ENCODE measurements around the gene TBX15. TPM values are rescaled to one million over a fixed set of nuclear protein-coding genes. Genes with fewer than 3 reads are reported as not detected.

The TBX15 gene
- total RNA-seq, 2 experiments from 2014 or later, result not detected

- Mint-ChIP-seq H3K27ac (no peak overlapping the region), H3K36me3 (ENCODE audit: low read depth) (peaks cover 3% of the 10 kb centered on the region), H3K4me1 (ENCODE audit: low read depth) (peaks cover 19% of the 10 kb centered on the region), H3K9me3 (no peaks in the 10 kb centered on the region), H3K4me3 (no peak overlapping the region), H3K27me3 (peaks cover 89% of the 10 kb centered on the region)
- DNase-seq, result no peak
- ChIA-PET POLR2A (interaction anchor here (0.7 to 1.2 kb wide), 2 partner anchors 16 to 865 kb away, joined by 3 read pairs; no protein-coding TSS in a partner anchor), CTCF (interaction anchor here (2.6 kb wide), 1 partner anchor 18 kb away, joined by 13 read pairs; no protein-coding TSS in a partner anchor)
- intact Hi-C loops (cut with micrococcal nuclease), result no loop called here
- no peak for ATAC-seq
- TF ChIP-seq CTCF (IDR thresholded peaks at IDR 0.05), result no peak
Observed at GRCh38 chr1:118989878-118990378, 1.8 kb upstream of the TBX15 start.

- CTCF ChIA-PET, result interaction anchor here (2.6 kb wide), 1 partner anchor 19 kb away, joined by 13 read pairs; no protein-coding TSS in a partner anchor
- H3K4me1 Mint-ChIP-seq (ENCODE audit: low read depth), result peaks cover 24% of the 10 kb centered on the region
- DNase-seq (no peak), ATAC-seq (no peak)
- POLR2A ChIA-PET, result interaction anchor here (0.7 to 1.2 kb wide), 2 partner anchors 17 to 865 kb away, joined by 3 read pairs; no protein-coding TSS in a partner anchor
- H3K27me3 Mint-ChIP-seq, result peaks cover 87% of the 10 kb centered on the region
- H3K4me3 Mint-ChIP-seq, result no peak overlapping the region
- peaks cover 1% of the 10 kb centered on the region for H3K9me3 Mint-ChIP-seq
- intact Hi-C loops (cut with micrococcal nuclease), result no loop called here
- no peak for TF ChIP-seq CTCF (IDR thresholded peaks at IDR 0.05)
- H3K36me3 Mint-ChIP-seq (ENCODE audit: low read depth), result peaks cover 4% of the 10 kb centered on the region
- H3K27ac Mint-ChIP-seq, result no peak overlapping the region
Observed at GRCh38 chr1:118989006-118989815, 1.1 kb upstream of the TBX15 start.

- Mint-ChIP-seq H3K36me3 (ENCODE audit: low read depth) (peaks cover 20% of the 10 kb centered on the region), H3K4me1 (ENCODE audit: low read depth) (peaks cover 24% of the 10 kb centered on the region), H3K9me3 (peaks cover 14% of the 10 kb centered on the region), H3K4me3 (no peak overlapping the region), H3K27ac (no peak overlapping the region), H3K27me3 (peaks cover 90% of the 10 kb centered on the region)
- POLR2A ChIA-PET, result no interaction called here
- intact Hi-C loops (cut with micrococcal nuclease), result no loop called here
- TF ChIP-seq CTCF (IDR thresholded peaks at IDR 0.05), result no peak
- no peak for ATAC-seq
- DNase-seq, result no peak
- CTCF ChIA-PET, result interaction anchor here (2.7 kb wide), 1 partner anchor 21 kb away, joined by 9 read pairs; no protein-coding TSS in a partner anchor
Observed at GRCh38 chr1:118987468-118988185, 516 bp downstream of the TBX15 start.

- DNase-seq (no peak), ATAC-seq (no peak)
- intact Hi-C loops (cut with micrococcal nuclease), result no loop called here
- Mint-ChIP-seq H3K9me3 (peaks cover 14% of the 10 kb centered on the region), H3K27me3 (peaks cover 88% of the 10 kb centered on the region), H3K4me1 (ENCODE audit: low read depth) (peaks cover 24% of the 10 kb centered on the region), H3K4me3 (peak overlapping the region; percentile 13), H3K36me3 (ENCODE audit: low read depth) (peaks cover 17% of the 10 kb centered on the region), H3K27ac (no peak overlapping the region)
- no peak for TF ChIP-seq CTCF (IDR thresholded peaks at IDR 0.05)
- ChIA-PET CTCF (interaction anchor here (0.9 to 2.7 kb wide), 3 partner anchors 19 to 24 kb away, joined by 3 to 9 read pairs (median 5); no protein-coding TSS in a partner anchor), POLR2A (no interaction called here)
Observed at GRCh38 chr1:118986555-118987467, 1.3 kb downstream of the TBX15 start.

Measured in activated CD8-positive, alpha-beta T cell treated with anti-CD3 and anti-CD28 coated beads for 36 hours (primary cell).